ENCODE results near the gene GLB1L2.

GLB1L2 gene

DNA sequence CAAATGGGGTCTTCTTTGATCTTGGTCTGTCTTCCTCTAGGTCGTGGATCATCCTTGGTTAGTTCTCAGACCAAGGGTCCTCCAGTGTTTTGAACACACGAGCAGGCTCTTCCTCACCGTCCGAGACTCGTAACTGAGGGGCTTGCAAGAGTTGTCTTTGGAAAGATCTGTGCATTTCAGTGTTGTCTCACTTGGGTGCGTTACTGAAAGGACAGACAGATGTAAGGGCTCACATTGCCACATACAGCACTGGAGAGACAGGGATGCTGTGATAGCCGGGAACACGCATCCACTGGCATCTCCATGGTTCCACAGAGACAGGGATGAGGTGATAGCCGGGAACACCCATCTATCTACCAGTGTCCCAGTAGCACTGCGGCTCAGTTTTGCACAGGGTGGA, 15.7 kb downstream of the GLB1L2 start:
- DNase-seq (ENCODE audit: low spot score), result no peak

DNA sequence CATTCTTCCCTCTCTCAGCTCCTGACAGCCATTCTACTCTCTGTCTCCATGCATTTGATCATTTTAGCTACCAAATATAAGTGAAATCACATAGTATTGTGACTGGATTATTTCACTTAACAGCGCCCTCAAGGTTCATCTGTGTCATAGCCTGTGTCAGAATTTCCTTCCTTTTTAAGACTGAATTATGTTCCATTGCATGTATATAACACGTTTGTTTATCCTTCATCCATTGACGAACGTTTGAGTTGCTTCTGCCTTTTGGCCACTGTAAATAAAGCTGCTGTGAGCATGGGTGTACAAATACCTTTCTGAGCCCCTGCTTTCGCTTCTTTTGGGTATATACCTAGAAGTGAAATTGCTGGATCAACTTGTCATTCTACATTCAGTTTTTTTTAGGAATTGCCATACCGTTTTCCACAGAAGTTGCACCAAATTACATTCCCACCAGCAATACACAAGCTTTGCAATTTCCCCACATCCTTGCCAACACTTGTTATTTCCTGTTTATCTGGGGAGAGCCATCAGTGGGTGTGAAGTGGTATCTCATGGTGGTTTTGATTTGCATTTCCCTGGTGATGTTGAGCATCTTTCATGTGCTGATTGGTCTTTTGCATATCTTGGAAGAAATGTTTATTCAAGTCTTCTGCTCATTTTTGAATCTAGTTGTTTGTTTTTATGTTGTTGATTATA, 17.5 kb downstream of the GLB1L2 start:
- DNase-seq (ENCODE audit: low spot score), result no peak

DNA sequence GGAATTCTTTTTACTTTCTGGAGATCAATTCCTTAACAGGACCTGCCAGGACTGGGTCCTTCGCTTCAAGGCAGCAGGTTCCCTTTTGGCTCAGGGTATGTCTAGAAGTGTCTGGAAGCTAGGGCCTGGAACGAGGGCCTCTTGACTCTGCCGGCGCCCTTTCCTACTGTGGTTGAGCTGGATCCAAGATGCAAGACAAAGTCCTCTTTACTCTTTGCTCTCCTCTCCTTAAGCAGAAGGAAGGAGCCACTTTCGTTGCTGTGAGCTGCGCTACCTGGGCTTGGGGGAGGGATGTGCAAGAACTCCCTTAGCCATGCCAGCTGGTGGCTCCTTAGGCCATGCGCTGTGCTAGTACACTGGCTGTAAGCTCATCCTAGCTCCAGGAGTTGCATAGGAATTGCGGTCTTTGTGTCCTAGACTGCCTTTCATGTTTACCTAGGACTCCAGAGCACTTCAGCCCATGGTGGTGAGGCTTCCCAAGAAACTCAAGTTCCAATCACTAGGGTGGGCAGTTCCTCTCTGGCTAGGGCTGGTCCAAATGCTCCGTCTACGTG, 18.1 kb downstream of the GLB1L2 start:
- no peak for DNase-seq (ENCODE audit: low spot score)

DNA sequence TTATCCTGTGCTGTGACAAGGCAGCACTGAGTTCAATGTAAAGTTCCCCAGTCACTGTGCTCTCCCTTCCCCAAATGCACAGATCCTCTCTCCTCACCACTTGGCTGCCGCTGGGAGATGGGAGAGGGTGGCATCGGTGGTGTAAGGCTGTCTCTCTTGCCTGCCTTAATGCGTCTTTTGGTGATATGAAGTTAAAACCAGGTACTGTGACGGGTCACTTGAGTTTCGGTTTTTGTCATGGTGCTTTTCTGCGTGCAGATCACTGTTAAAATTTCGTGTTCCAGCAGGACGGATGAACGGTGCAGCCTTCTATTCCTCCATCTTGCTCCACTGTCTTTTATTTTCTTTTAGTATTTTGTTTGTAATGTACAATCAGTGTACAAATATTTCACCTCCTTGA, 18.6 kb downstream of the GLB1L2 start:
- DNase-seq (ENCODE audit: low spot score), result no peak

DNA sequence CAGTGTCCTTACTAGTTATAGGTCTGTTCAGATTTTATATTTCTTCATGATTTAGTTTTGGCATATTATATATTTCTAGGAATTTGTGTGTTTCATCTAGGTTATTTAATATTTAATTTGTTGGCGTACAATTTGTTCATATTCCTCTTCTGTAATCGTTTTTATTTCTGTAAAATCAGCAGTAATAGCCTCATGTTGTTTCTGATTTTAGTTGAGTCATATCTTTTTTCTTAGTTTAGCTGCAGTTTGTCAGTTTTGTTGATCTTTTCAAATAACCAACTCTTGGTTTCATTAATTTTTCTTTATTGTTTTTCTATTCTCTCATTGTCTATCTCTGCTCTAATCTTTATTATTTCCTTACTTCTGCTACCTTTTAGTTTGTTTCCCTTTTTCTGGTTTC, 20.3 kb downstream of the GLB1L2 start:
- DNase-seq (ENCODE audit: low spot score), result no peak

DNA sequence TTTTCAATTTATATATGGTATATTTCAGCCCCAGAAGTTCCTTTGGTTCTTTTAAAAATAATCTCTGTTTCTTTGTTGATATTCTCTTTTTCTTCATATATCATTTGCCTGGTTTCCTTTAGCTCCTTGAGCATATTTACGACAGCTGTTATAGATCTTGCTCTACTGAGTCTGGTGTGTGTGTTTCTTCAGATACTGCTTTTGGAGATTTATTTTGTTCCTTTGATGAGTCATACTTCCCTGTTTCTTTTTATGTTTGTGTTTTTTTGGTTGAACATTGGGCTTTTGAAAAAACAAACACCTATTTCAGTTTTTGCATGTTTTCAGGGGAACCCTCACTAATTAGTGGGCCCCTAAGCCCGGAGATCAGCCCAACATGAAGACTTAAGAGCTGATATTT, 23.3 kb downstream of the GLB1L2 start:
- DNase-seq (ENCODE audit: low spot score), result no peak

DNA sequence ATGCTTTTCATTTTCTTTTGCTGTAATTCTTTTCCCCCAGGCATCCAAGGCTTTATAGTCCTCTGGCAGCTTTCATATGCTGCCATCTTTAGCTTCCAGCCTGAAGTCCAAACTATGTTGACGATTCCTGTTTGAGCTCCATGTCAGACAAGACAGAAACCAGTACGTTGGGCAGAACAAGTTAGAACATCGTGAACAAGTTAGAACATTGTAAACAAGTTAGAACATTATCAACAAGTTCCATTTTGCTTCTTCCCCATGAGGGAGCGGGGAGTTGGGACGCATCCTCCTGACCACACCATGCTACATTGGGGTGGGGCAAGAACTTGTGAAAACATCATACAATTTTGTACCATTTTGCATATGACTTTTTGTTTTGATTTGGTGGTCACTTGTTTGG, 23.9 kb downstream of the GLB1L2 start:
- no peak for DNase-seq (ENCODE audit: low spot score)

DNA sequence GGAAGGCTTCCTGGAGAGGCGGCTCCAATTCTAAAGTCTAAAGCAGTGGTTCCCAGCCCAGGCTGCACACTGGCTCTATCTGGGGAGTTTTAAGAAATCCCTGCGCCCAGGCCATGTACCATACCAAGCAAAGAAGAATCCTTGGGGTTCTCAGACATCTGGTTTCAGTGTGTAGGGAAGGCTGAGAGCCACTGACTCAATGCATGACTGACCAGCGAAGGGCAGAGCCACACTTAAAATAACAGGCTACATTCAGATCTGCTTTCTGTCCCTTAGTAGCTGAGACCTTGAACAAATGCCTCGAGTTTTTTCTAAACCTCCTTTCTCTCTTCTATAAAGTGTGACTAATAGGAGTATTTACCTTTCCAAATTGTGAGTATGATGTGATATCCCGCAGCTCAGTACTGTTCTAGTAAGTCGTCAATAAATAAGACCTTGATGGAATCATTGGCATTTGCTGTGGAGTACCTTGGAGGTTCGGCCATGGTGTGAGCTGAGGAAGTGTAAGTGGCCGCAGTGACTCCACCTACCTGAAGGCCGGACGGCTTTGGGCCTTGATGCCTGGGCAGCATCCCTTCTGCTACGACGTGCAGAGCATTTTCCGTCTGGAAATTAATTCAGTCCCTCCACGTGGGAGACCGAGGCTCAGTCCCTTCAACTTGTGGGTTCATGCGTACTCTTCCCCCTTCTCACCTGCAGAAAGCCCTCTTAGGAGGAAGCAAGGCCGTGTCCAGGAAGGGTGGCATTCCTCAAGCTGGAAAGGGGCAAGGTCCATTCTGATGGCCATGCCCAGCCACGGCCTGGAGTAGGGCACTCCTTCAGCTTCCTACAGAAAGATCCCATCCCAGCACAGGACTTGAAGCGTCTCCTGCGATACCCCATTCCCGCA, 25.1 kb downstream of the GLB1L2 start:
- DNase-seq (ENCODE audit: low spot score), result no peak

DNA sequence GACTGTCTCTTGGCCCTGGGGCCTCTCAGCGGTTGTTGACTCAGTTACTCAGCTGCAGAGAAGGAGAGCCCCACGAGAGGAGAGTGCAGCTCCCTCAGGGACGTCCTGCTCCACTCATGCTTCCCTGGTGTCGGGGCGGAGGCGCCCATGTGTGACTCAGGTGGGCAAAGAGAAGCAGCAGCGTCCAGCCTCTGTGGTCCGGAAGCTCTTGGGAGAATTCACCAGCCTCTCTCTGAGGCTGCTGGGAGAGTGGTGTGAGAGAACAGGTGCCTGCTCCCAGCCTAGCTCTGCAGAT, 25.7 kb downstream of the GLB1L2 start:
- DNase-seq (ENCODE audit: low spot score), result no peak

DNA sequence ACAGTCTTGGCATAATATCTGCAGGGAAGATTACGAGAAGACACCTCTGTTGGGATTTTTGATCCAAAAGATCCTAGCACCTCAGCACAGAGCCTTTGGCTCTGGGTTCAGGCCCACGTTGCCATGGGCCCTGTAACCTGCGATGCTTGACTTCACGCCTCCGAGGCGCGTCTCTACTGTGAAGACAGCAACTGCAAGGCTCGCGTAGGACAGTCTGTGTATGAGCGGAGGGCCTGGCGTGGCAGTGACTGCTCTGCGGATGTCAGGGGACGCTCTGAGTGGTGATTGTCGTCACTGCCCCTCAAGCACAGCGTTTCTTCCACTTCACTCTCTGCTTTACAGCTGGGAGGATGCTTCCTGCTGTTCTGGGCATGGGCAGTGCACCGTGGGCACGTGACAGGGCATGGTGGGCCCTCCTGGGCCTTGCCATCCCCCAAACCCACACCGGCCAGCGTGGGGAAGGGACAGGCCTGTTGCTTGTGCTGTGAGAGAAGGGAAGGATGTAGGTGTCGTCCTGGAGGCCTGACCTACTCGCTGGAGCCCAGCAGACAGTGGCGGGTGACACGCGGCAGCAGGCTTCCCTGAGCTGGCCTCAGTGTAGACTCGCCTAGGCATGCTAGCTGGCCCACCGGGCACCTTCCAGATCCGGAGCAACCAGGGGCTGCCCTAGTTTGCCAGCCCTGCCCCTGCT, 26.5 kb downstream of the GLB1L2 start:
- no peak for DNase-seq (ENCODE audit: low spot score)

DNA sequence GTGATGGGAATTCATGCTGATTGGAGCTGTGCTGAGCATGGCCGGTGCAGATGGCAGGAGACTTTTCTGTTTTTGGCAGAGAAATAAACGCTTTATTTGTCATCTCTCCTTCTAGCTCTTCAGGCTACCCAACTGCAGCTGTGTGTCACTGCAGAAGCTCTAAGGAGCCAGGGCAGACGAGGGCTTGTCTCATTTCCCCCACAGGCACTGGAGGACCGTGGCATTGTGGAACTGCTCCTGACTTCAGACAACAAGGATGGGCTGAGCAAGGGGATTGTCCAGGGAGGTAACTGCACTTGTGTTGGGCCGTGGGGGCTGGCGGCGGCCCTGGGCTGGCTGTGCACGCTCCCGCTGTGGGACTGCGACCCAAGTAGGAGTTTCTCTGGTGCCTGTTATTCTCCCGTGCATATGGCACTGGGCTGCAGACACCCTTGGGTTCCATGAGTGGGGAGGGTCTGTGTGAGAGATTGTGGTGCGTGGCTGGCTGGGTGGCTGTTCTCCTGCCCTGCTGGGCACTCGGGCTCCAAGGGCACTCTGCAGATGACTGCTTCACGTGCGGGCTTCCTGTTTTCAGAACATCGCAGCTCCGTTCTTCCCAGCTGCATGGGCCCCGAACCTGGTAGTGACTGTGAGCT, 27.2 kb downstream of the GLB1L2 start:
- no peak for DNase-seq (ENCODE audit: low spot score)

DNA sequence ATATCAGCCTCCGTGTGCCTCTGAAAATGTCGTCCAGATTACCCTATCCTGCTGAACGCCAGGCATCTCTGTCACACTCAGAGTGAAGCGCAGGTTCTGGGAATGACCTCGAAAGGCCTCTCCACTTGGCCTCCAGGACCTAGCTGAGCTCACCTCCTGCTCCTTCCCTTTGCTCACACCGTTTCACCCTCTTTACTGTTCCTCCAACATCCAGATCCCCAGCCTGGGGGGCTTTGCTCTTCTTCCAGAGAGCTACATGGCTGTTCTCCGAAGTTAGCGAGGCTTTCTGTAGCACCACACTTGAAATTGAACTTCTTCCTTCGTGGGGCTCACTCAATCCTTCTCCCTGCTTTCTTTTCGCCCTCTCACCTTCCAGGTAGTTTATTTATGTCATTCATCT, 27.9 kb downstream of the GLB1L2 start:
- no peak for DNase-seq (ENCODE audit: low spot score)

DNA sequence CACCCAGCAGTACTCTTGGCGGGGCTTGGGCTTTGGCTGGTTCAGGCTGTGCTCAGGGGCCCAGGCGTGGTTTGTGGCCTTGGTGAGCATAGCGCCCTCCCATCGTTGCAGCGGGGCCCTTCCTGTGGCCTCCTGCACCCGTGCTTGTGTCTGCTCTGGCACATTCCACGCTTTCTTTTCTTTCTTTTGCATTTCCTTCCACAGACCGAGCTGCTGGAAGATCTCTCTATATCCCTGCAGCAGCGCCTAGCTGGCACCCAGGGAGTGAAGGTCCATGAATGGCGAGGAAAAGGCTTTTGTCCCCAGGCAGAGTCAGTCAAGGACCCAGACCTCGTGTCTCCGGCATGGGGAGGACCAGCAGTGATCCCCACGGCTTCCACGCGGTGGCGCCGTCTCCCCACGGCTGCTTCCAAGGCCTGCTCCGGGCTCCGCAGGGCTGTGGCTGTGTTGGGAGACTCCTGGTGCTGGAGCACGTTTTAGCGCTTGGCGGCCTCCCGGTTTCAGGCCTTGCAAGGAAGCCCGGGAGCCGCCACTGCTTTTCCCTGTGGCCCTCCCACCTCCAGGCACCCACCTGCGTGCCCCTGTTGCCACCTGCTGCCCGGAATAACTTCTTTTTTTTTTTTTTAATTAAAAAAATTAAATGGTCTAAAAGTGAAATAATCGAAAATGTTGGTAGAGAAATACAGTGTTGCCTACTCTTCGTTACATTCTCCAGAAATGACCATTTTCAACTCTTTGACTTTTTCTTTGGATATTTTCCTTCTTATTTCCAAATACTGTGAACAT, 28.5 kb downstream of the GLB1L2 start:
- peak; percentile 80 for DNase-seq (ENCODE audit: low spot score)

DNA sequence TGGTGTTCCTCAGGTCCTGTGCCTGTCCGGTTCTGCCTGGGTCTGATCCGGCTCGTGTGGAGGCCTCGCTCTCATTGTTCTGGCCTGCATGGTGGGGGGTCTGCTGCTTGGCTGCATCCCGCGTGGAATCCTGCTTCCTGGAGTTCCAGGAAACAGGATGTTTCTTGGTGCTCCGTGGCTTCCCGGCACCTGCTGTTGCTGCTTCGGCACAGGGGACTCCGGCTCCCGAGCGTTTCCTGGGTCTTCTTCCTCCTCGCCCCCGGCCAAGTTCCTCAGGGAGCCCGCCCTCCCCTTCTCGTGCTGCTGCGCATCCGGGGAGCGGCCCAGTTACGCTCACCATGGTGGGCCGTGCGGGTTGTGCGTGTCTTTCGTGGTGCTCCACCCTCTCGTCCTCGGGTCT, 29.9 kb downstream of the GLB1L2 start:
- DNase-seq (ENCODE audit: low spot score), result no peak

DNA sequence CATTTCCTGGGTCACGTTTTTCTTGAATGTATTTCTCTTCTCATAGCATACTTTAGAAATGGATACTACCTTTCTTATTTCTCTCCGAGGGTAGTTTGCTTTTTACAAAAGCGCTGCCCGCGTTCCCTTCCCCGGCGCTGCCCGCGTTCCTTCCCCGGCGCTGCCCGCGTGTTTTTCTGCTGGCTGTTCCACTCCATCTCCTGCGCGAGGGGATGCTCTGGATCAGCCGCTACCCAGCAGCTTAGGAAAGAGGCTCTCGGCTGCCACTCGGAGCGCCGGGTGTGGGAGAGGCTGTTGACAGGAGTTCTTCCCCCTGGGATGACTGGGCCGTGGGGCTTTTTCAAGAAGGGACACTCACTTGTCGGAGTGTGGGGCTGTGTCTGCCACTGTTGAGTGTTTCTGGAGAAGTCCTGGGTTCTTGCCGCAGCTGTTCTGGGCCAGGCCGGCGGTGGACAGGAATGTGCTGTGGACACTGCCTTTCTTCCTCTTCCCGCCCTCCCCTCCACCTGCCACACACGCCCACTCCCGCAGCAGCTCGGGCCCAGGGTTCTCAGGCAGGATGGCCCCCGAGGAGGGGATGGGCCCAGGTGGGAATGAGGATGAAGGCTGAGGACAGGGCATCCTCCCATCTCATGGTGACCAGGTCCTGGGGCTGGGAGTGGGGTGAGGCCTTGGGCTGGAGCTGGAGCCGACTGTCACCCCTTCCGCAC, 30.6 kb downstream of the GLB1L2 start:
- DNase-seq (ENCODE audit: low spot score), result no peak

DNA sequence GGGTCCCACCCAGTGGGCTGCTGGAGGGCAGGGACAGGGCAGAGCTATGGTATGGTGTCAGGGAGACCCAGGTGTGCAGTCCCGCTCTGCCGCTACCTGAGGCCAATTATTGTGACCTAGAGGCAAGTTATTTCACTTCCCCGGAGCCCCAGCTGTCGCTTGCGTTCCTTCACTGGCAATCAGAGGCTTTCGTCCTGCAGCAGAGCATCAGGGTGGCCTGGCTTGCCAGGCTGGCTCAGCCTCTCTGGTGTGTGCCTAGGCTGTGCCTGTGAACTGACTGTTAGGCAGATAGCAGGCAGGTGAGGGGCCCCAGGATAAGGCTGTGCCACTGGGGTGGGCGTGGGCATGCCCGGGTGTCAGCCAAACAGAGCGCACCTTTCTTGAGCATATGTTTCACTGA, 31.4 kb downstream of the GLB1L2 start:
- no peak for DNase-seq (ENCODE audit: low spot score)

DNA sequence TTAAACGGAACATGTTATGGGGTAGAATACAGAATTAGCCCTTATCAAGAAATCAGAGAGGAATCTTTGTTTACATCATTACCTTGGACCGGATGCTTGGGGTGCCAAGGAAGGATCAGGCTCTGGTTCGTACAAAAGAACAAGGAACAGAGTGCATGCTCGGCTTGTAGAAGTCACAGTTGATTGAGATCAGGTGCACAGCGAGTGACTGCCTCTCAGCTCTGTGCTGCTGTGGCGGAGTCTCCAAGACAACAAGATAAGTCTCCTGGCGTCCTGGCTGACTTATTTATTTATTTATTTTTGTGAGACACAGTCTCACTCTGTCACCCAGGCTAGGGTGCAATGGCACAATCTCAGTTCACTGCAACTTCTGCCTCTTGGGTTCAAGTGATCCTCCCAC, 31.8 kb downstream of the GLB1L2 start:
- DNase-seq (ENCODE audit: low spot score), result no peak

DNA sequence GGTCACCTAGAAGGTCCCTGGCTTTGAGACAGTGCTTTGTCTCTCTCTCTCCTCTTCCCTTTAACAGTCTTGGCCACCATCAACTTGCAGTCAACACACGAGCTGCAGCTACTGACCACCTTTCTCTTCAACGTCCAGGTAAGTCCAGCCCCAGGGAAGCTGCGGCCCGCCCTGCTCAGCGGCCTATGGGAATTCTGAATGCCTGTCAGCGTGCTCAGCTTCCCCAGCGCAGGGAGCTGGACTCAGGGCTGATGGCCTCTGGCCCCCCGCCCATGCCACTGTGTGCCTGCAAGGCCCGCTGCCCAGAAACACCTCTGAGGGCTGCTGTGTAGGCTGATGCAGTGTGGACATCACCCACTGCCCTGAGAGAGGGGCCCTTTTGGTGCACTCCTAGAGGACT, 32.5 kb downstream of the GLB1L2 start:
- DNase-seq (ENCODE audit: low spot score), result no peak

DNA sequence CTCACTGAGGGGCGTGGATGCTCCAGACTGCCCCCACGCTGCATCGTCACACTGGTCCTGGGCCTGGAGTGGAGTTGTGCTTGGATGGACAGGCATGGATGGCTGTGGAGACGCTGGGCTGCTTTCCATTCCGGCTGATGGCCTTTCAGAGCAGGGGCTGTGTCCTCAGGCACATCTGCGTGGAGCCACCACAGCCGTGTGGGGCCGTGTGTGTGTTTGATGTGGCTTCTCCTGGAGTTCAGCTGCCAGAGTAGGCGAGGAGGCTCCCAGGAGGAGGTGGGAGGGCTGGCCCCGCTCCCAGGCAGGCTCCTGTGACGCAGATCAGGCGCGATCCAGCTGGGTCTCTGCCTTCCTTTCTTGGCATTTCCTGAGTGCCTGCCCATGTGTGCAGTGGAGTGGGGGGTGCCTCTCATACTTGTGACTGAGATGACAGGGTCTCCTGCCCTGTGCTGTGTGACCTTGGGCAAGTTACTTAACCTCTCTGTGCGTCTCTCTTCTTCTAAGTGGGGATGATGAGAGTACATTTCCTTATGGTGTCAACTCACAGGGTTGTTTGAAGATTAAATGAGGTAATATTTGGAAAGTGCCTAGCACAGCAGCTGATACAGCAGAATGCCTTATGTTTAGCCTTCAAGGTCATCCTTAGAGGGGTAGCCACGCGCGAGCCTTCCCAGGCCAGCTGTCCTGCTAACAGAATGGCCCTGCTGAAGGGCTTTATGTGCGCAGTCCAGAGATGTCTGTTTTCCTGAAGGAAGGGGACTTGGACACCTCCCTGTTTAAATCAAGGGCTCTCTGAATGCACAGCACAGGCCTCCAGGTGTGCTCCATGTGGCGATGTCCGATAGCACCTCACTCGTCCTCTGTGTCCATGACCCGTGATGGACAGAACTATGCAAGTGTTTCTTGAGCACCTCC, 33.5 kb downstream of the GLB1L2 start:
- no peak for DNase-seq (ENCODE audit: low spot score)

DNA sequence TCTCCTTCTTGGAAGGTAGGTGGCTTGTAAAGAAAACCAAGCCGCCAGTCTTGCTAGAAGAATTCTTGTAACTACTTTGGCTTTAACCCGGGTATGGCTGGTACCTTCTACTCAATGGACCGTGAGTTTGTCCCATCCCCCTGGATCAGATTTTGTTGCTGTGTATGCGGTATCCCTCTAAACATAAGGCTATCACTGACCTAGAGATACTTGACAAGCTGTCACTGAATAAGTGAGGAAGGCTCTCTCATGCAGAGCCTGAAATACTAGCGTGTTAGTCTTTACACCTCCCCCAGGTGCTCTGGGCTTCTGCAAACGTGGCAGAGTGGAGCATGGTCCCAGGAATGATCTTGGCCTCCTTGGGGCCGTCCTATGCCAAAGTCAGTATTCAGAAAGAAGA, 34.5 kb downstream of the GLB1L2 start:
- no peak for DNase-seq (ENCODE audit: low spot score)

All from COLO829 (cell line).